SK-N-SH (cell line): ENCODE measurements around the gene NR5A1. TPM values are rescaled to one million over a fixed set of nuclear protein-coding genes. Genes with fewer than 3 reads are reported as not detected.

ENCODE experiments used
- CTCF ChIA-PET: fragments of 300-600, 350-600 bp; formaldehyde crosslinking; extraction: SDS; loops from one replicate; lab custom pipeline; 2021; lab: Yijun Ruan, JAX
- POLR2A ChIA-PET: fragments of 350-600 bp; sonication (Branson Sonifier 250); formaldehyde crosslinking; extraction: SDS; loops from one replicate; lab custom pipeline; 2020; ENCODE audit warnings: antibody characterized with exemption, inconsistent platforms; lab: Yijun Ruan, JAX
- DNase-seq: peaks from one replicate; pipeline ENCODE4 v3.0.0; 2012
- H2AFZ ChIP-seq: fragments of 200-600 bp; sonication (generic); 2 replicates; pipeline ENCODE4 v1.8.1; 2016; ENCODE audit warnings: antibody characterized with exemption, mild to moderate bottlenecking, low read depth
- H3F3A ChIP-seq: fragments of 200-600 bp; sonication (generic); replicated peaks from 2 replicates; pipeline ENCODE3; 2016; ENCODE audit warnings: antibody characterized with exemption, mild to moderate bottlenecking; ENCODE audit not compliant: insufficient read depth
- H3K27ac ChIP-seq, 2 experiments: fragments of 200-500 bp in 1 of 2; fragments of 200-600 bp in 1 of 2; sonication (Bioruptor generic) in 1 of 2; sonication (generic), shearing (Covaris generic) in 1 of 2; 2 replicates each; pipeline versions ENCODE4 v1.5.1 to v1.6.1; 2014 to 2016; ENCODE audit warnings: low read depth in 2 of 2, inconsistent platforms in 1 of 2, low read length in 1 of 2, mild to moderate bottlenecking in 1 of 2, mixed read lengths in 1 of 2
- H3K27me3 ChIP-seq: fragments of 200-600 bp; sonication (generic), shearing (Covaris generic); 2 replicates; pipeline ENCODE4 v1.6.1; 2016; ENCODE audit warnings: mixed run types; ENCODE audit not compliant: insufficient read depth
- H3K36me3 ChIP-seq, 2 experiments: fragments of 200-500 bp in 1 of 2; fragments of 200-600 bp in 1 of 2; sonication (Bioruptor generic) in 1 of 2; sonication (generic) in 1 of 2; replicated peaks in 1 of 2; 2 replicates each; pipeline versions ENCODE3 to v1.5.1; 2014 to 2016; ENCODE audit warnings: low read length in 1 of 2, mild to moderate bottlenecking in 1 of 2; ENCODE audit not compliant: insufficient read depth in 2 of 2, control insufficient read depth in 1 of 2
- H3K4me1 ChIP-seq, 2 experiments: fragments of 200-500 bp in 1 of 2; fragments of 200-600 bp in 1 of 2; sonication (Bioruptor generic) in 1 of 2; sonication (generic), shearing (Covaris generic) in 1 of 2; 2 replicates each; pipeline versions ENCODE4 v1.5.1 to v1.6.1; 2014 to 2016; ENCODE audit warnings: low read depth in 1 of 2, low read length in 1 of 2, mixed run types in 1 of 2; ENCODE audit not compliant: insufficient read depth in 2 of 2, control insufficient read depth in 1 of 2
- H3K4me2 ChIP-seq: fragments of 200-600 bp; sonication (generic), shearing (Covaris generic); 2 replicates; pipeline ENCODE4 v1.6.1; 2017; ENCODE audit warnings: mixed run types
- H3K4me3 ChIP-seq, 2 experiments: fragments of 200-500 bp in 1 of 2; fragments of 200-600 bp in 1 of 2; sonication (Bioruptor generic) in 1 of 2; sonication (generic), shearing (Covaris generic) in 1 of 2; 2 replicates each; pipeline versions ENCODE4 v1.5.1 to v1.8.1; 2014 to 2016; ENCODE audit warnings: low read depth in 2 of 2, inconsistent platforms in 1 of 2, low read length in 1 of 2, mild to moderate bottlenecking in 1 of 2, mixed read lengths in 1 of 2, moderate library complexity in 1 of 2
- H3K79me2 ChIP-seq: fragments of 200-600 bp; sonication (generic); 2 replicates; pipeline ENCODE4 v1.8.1; 2017; ENCODE audit warnings: mild to moderate bottlenecking; ENCODE audit not compliant: insufficient read depth
- H3K9ac ChIP-seq: fragments of 200-600 bp; sonication (generic); 2 replicates; pipeline ENCODE4 v1.6.1; 2017; ENCODE audit warnings: mixed run types
- H3K9me2 ChIP-seq: fragments of 200-600 bp; sonication (generic); 2 replicates; pipeline ENCODE4 v1.6.1; 2017; ENCODE audit warnings: mixed run types
- H3K9me3 ChIP-seq: fragments of 200-600 bp; sonication (generic); 2 replicates; pipeline ENCODE4 v1.6.1; 2017; ENCODE audit warnings: mixed run types, mild to moderate bottlenecking, moderate library complexity
- H4K20me1 ChIP-seq: fragments of 200-600 bp; sonication (generic); 2 replicates; pipeline ENCODE4 v1.6.1; 2017; ENCODE audit warnings: mild to moderate bottlenecking, mixed run types; ENCODE audit not compliant: insufficient read depth
- EP300 ChIP-seq, 2 experiments: IDR thresholded peaks; 2 replicates each; pipeline versions ENCODE4 v1.4.0 to v1.6.1; 2012; ENCODE audit warnings: borderline replicate concordance in 1 of 2, low read depth in 1 of 2, low read length in 1 of 2
- EZH2phosphoT487 ChIP-seq: fragments of 200-600 bp; sonication (generic); IDR thresholded peaks from 2 replicates; pipeline ENCODE4 v1.6.1; 2017; ENCODE audit warnings: low read depth, mixed run types, mild to moderate bottlenecking, antibody characterized with exemption, moderate library complexity, borderline replicate concordance
- FOXJ3 ChIP-seq: sonication (generic); formaldehyde crosslinking; IDR thresholded peaks from 2 replicates; pipeline ENCODE4 v1.5.1; 2020; ENCODE audit warnings: mild to moderate bottlenecking, missing genetic modification reagents
- GABPA ChIP-seq: IDR thresholded peaks from 2 replicates; pipeline ENCODE4 v1.4.0; 2012; ENCODE audit warnings: low read depth, mild to moderate bottlenecking
- GATA2 ChIP-seq: sonication (generic); formaldehyde crosslinking; IDR thresholded peaks from 2 replicates; pipeline ENCODE4 v1.5.0; 2020; ENCODE audit warnings: mild to moderate bottlenecking, missing genetic modification reagents
- JUND ChIP-seq: IDR thresholded peaks from 2 replicates; pipeline ENCODE4 v1.4.0; 2012
- NFIC ChIP-seq: IDR thresholded peaks from 2 replicates; pipeline ENCODE4 v1.4.0; 2012; ENCODE audit warnings: borderline replicate concordance
- RFX5 ChIP-seq: IDR thresholded peaks from 2 replicates; pipeline ENCODE4 v1.6.1; 2012; ENCODE audit warnings: mild to moderate bottlenecking, improper control_type of control experiment, low read length
- TAF1 ChIP-seq: IDR thresholded peaks from 2 replicates; pipeline ENCODE4 v1.6.1; 2012; ENCODE audit warnings: low read depth, mild to moderate bottlenecking, low read length, moderate library complexity, borderline replicate concordance
- TCF12 ChIP-seq: IDR thresholded peaks from 2 replicates; pipeline ENCODE4 v1.4.0; 2012
- TEAD4 ChIP-seq: IDR thresholded peaks from 2 replicates; pipeline ENCODE4 v1.4.0; 2012; ENCODE audit warnings: mild to moderate bottlenecking, borderline replicate concordance; ENCODE audit not compliant: insufficient read depth
- YY1 ChIP-seq: IDR thresholded peaks from 2 replicates; pipeline ENCODE4 v1.4.0; 2012; ENCODE audit warnings: low read depth, mild to moderate bottlenecking
- WGBS: methylation state at CpG from one replicate; pipeline ENCODE4 v1.1.6; 2017; ENCODE audit warnings: low lambda C conversion rate; 5-methylcytosine and 5-hydroxymethylcytosine counted together
- polyA plus RNA-seq, 3 experiments: library from polyadenylated mRNA; depleted of rRNA; stranded (reverse); fragments of >200 nt; gene quantifications; 2 replicates each; pipeline ENCODE4 v1.2.3, GENCODE V29; 2012
- TF ChIP-seq, protein P1 (sequence below): IDR thresholded peaks from 2 replicates; pipeline ENCODE4; 2012
- TF ChIP-seq, protein P2 (sequence below): IDR thresholded peaks from 2 replicates; pipeline ENCODE4 v1.4.0; 2012; ENCODE audit warnings: low read depth, borderline replicate concordance
- TF ChIP-seq, protein P3 (sequence below): fragments of 200-600 bp; sonication (generic); IDR thresholded peaks from 2 replicates; pipeline ENCODE4 v1.6.1; 2017; ENCODE audit warnings: antibody characterized with exemption, mild to moderate bottlenecking, moderate library complexity
- TF ChIP-seq, protein P4 (sequence below): IDR thresholded peaks from 2 replicates; pipeline ENCODE4 v1.6.1; 2012; ENCODE audit warnings: mild to moderate bottlenecking, low read depth, low read length, moderate library complexity

The NR5A1 gene
- polyA plus RNA-seq, 1 of the 3 experiments (the other 2 are of a cell fraction) = not detected

DNA sequence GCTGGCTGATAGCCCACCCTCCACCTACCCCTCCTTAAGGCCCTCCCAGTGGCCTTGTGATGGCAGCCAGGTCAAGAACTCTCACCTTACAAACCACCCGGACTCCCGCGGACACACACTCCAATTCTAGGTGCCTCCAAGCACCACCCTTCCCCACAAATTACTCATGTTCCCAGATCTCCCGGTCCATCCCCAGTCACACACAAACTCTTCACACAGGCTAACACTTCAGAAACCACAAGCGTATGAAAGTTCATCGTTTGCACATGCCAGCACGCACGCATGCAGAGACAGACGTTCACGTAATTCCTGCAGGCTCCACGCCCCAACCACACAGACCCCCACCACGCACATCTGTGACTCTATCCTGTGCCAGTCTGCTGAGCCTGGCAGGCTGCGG is 18.0 kb downstream of the NR5A1 start:
- WGBS = 73% methylated on average over 13 of the region's 13 CpGs
- Histone ChIP-seq H3K36me3 (no peaks in the 10 kb centered on the region), H2AFZ (no peak overlapping the region), H3K79me2 (no peaks in the 10 kb centered on the region), H3K4me2 (no peak overlapping the region), H3K27ac (no peak overlapping the region), H3K4me1 (no peaks in the 10 kb centered on the region; a peak in 1 of 4 replicates), H3K9ac (no peak overlapping the region), H4K20me1 (no peaks in the 10 kb centered on the region), H3K4me3 (no peak overlapping the region), H3K9me2 (no peaks in the 10 kb centered on the region), H3K27me3 (no peaks in the 10 kb centered on the region; the same call in 1 of the 2 replicates), H3K9me3 (no peaks in the 10 kb centered on the region), H3F3A (no peaks in the 10 kb centered on the region)
- CTCF ChIA-PET = interaction anchor here (0.8 to 1.2 kb wide), 2 partner anchors 25 to 48 kb away, joined by 3 read pairs; no protein-coding TSS in a partner anchor
- no peak for TF ChIP-seq TEAD4
- TF ChIP-seq EZH2phosphoT487 = no peak
- TF ChIP-seq NFIC = no peak
- no peak for TF ChIP-seq TCF12
- TF ChIP-seq, protein P1, sequence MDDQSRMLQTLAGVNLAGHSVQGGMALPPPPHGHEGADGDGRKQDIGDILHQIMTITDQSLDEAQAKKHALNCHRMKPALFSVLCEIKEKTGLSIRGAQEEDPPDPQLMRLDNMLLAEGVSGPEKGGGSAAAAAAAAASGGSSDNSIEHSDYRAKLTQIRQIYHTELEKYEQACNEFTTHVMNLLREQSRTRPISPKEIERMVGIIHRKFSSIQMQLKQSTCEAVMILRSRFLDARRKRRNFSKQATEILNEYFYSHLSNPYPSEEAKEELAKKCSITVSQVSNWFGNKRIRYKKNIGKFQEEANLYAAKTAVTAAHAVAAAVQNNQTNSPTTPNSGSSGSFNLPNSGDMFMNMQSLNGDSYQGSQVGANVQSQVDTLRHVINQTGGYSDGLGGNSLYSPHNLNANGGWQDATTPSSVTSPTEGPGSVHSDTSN = no peak
- TF ChIP-seq TAF1 = no peak
- TF ChIP-seq, protein P2, sequence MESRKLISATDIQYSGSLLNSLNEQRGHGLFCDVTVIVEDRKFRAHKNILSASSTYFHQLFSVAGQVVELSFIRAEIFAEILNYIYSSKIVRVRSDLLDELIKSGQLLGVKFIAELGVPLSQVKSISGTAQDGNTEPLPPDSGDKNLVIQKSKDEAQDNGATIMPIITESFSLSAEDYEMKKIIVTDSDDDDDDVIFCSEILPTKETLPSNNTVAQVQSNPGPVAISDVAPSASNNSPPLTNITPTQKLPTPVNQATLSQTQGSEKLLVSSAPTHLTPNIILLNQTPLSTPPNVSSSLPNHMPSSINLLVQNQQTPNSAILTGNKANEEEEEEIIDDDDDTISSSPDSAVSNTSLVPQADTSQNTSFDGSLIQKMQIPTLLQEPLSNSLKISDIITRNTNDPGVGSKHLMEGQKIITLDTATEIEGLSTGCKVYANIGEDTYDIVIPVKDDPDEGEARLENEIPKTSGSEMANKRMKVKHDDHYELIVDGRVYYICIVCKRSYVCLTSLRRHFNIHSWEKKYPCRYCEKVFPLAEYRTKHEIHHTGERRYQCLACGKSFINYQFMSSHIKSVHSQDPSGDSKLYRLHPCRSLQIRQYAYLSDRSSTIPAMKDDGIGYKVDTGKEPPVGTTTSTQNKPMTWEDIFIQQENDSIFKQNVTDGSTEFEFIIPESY = no peak
- TF ChIP-seq, protein P3, sequence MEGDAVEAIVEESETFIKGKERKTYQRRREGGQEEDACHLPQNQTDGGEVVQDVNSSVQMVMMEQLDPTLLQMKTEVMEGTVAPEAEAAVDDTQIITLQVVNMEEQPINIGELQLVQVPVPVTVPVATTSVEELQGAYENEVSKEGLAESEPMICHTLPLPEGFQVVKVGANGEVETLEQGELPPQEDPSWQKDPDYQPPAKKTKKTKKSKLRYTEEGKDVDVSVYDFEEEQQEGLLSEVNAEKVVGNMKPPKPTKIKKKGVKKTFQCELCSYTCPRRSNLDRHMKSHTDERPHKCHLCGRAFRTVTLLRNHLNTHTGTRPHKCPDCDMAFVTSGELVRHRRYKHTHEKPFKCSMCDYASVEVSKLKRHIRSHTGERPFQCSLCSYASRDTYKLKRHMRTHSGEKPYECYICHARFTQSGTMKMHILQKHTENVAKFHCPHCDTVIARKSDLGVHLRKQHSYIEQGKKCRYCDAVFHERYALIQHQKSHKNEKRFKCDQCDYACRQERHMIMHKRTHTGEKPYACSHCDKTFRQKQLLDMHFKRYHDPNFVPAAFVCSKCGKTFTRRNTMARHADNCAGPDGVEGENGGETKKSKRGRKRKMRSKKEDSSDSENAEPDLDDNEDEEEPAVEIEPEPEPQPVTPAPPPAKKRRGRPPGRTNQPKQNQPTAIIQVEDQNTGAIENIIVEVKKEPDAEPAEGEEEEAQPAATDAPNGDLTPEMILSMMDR = no peak
- TF ChIP-seq EP300 (IDR thresholded peaks at IDR 0.05; ENCODE audit: borderline replicate concordance in 1 of 2, low read depth in 1 of 2, low read length in 1 of 2) = no peak
- TF ChIP-seq RFX5 = no peak
- TF ChIP-seq GABPA = no peak
- DNase-seq = no peak
- POLR2A ChIA-PET = no interaction called here

DNA sequence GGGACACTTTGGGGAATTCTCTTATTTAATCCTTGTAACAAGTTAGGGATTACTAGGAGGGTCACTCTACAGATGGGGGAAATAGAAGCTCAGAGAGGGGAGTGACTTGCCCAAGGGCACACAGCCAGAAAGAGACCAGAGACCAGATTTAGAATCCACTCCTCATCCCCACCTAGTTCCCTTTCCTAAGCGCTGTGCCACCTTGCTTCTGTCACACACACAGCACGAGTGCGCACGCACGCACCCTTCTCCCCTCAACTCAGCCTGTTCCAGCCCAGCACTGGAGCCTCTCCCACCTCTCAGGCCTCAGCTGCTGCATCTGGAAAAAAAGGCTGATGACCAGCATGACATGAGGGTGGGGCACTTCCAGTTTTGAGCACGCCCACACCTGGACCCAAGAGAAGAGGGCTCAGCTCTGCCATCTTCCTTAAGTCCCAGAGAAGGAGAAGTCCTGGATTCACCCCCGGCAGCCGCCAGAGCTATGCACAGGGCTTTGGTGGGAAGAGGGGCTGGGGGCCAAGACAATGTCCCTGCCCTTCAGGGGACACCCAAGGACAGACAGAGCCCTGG is 18.5 kb downstream of the NR5A1 start:
- Histone ChIP-seq H3K9ac (no peak overlapping the region), H3K27ac (no peak overlapping the region), H3K4me1 (no peaks in the 10 kb centered on the region; a peak in 1 of 4 replicates), H3K27me3 (no peaks in the 10 kb centered on the region; the same call in 1 of the 2 replicates), H4K20me1 (no peaks in the 10 kb centered on the region), H3K79me2 (no peaks in the 10 kb centered on the region), H3K9me3 (no peaks in the 10 kb centered on the region), H3F3A (no peaks in the 10 kb centered on the region), H2AFZ (no peak overlapping the region), H3K36me3 (no peaks in the 10 kb centered on the region), H3K4me3 (no peak overlapping the region), H3K9me2 (no peaks in the 10 kb centered on the region), H3K4me2 (no peak overlapping the region)
- WGBS = 88% methylated on average over 8 of the region's 8 CpGs
- POLR2A ChIA-PET = no interaction called here
- CTCF ChIA-PET = interaction anchor here (0.8 to 1.2 kb wide), 3 partner anchors 25 to 70 kb away, joined by 3 read pairs; no protein-coding TSS in a partner anchor
- no peak for DNase-seq
- no peak for TF ChIP-seq GATA2 (CRISPR knock-in tag)
- TF ChIP-seq, protein P4, sequence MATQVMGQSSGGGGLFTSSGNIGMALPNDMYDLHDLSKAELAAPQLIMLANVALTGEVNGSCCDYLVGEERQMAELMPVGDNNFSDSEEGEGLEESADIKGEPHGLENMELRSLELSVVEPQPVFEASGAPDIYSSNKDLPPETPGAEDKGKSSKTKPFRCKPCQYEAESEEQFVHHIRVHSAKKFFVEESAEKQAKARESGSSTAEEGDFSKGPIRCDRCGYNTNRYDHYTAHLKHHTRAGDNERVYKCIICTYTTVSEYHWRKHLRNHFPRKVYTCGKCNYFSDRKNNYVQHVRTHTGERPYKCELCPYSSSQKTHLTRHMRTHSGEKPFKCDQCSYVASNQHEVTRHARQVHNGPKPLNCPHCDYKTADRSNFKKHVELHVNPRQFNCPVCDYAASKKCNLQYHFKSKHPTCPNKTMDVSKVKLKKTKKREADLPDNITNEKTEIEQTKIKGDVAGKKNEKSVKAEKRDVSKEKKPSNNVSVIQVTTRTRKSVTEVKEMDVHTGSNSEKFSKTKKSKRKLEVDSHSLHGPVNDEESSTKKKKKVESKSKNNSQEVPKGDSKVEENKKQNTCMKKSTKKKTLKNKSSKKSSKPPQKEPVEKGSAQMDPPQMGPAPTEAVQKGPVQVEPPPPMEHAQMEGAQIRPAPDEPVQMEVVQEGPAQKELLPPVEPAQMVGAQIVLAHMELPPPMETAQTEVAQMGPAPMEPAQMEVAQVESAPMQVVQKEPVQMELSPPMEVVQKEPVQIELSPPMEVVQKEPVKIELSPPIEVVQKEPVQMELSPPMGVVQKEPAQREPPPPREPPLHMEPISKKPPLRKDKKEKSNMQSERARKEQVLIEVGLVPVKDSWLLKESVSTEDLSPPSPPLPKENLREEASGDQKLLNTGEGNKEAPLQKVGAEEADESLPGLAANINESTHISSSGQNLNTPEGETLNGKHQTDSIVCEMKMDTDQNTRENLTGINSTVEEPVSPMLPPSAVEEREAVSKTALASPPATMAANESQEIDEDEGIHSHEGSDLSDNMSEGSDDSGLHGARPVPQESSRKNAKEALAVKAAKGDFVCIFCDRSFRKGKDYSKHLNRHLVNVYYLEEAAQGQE = no peak
- no peak for TF ChIP-seq JUND
- TF ChIP-seq NFIC = no peak
- no peak for TF ChIP-seq YY1
- TF ChIP-seq FOXJ3 (CRISPR knock-in tag) = no peak
- TF ChIP-seq, protein P2 = no peak
